ENCODE measurements around the gene CCN5. TPM values are rescaled to one million over a fixed set of nuclear protein-coding genes. Genes with fewer than 3 reads are reported as not detected.

The CCN5 gene
- total and polyA plus RNA-seq, 2 of the 8 experiments (the other 6 are each of a cell fraction or from before 2014, with no cell fraction given) = not detected

GRCh38 chr20:44728801-44729443 lies 13.8 kb downstream of the CCN5 start:
- Histone ChIP-seq H3K79me2 (ENCODE audit: control insufficient read depth in 1 of 2, insufficient read depth in 2 of 2, low read length in 2 of 2) (no peaks in the 10 kb centered on the region), H2AK5ac (ENCODE audit: low read depth, low read length) (no peak overlapping the region), H3K36me3 (ENCODE audit: control insufficient read depth in 2 of 4, insufficient read depth in 4 of 4, low read length in 3 of 4) (no peaks in the 10 kb centered on the region), H3K79me1 (ENCODE audit: low read depth, low read length) (no peaks in the 10 kb centered on the region), H4K8ac (ENCODE audit: extremely low read depth, insufficient read depth, low read length) (no peak overlapping the region; the same call in 1 of the 2 replicates), H3K14ac (ENCODE audit: insufficient read length) (no peak overlapping the region), H3K56ac (replicated peaks; ENCODE audit: insufficient read length, low read depth, low read length) (no peak overlapping the region), H3K4me1 (replicated peaks in 1 of 4; ENCODE audit: control insufficient read depth in 3 of 4, insufficient read depth in 4 of 4, low read length in 3 of 4) (peaks cover 7 to 19% (median 15%) of the 10 kb centered on the region in 4 experiments), H3K9me3 (ENCODE audit: insufficient read depth in 2 of 2, low read depth in 1 of 2, low read length in 1 of 2) (no peaks in the 10 kb centered on the region), H2AFZ (ENCODE audit: low read length) (0 out of 2 replicates have a peak overlapping the region, but pooled peaks have one; percentile 8), H3K9ac (replicated peaks in 1 of 4; ENCODE audit: extremely low read depth in 1 of 4, low read depth in 3 of 4, low read length in 3 of 4) (no peak overlapping the region; a peak in 2 of 7 replicates), H2BK5ac (ENCODE audit: low read depth, low read length) (peak overlapping the region; percentile 72; the same call in 1 of the 2 replicates), H4K91ac (replicated peaks; ENCODE audit: insufficient read length, low read length) (no peak overlapping the region), H2BK20ac (ENCODE audit: low read length) (peak overlapping the region; percentile 82; the same call in 1 of the 2 replicates), H2BK12ac (ENCODE audit: low read depth, low read length) (peak overlapping the region; percentile 86; the same call in 1 of the 2 replicates), H3K4me3 (ENCODE audit: extremely low read depth in 1 of 4, insufficient read depth in 2 of 4, low read depth in 3 of 4, low read length in 4 of 4) (peak overlapping the region in 1 of 4 experiments; percentile 37; a peak in 1 of 8 replicates), H2BK15ac (ENCODE audit: low read length) (no peak overlapping the region), H3K27me3 (replicated peaks in 1 of 4; ENCODE audit: control insufficient read depth in 3 of 4, extremely low read depth in 1 of 4, insufficient read depth in 3 of 4, low read length in 3 of 4) (no peaks in the 10 kb centered on the region), H4K20me1 (replicated peaks in 1 of 2; ENCODE audit: control insufficient read depth in 1 of 2, insufficient read depth in 2 of 2, low read length in 2 of 2) (no peaks in the 10 kb centered on the region), H3K4me2 (ENCODE audit: insufficient read depth in 1 of 2, low read depth in 2 of 2, low read length in 2 of 2) (peak overlapping the region; percentile 45 to 47), H3K4ac (replicated peaks; ENCODE audit: insufficient read length, low read depth, low read length) (no peak overlapping the region), H2BK120ac (replicated peaks; ENCODE audit: low read depth, low read length) (no peak overlapping the region), H4K5ac (ENCODE audit: insufficient read length, low read depth, low read length) (peak overlapping the region; percentile 32), H3K23me2 (ENCODE audit: low read depth, low read length) (no peaks in the 10 kb centered on the region), H3K27ac (ENCODE audit: low read depth, low read length) (no peak overlapping the region), H3K23ac (ENCODE audit: insufficient read length) (no peak overlapping the region), H3K18ac (ENCODE audit: extremely low read depth, low read length) (peak overlapping the region; percentile 57; the same call in 1 of the 2 replicates)
- peak in 1 of 2 experiments; percentile 63 for DNase-seq (ENCODE audit: low read depth in 1 of 2, low spot score in 2 of 2)
- POLR2A ChIA-PET (ENCODE audit: partially characterized antibody) = interaction anchor here (0.5 to 1.5 kb wide), 2 partner anchors 32 to 45 kb away, joined by 3 to 5 read pairs; no protein-coding TSS in a partner anchor
- CTCF ChIA-PET (ENCODE audit: partially characterized antibody) = interaction anchor here (1.1 to 20.4 kb wide), 7 partner anchors 9 to 67 kb away, joined by 3 to 180 read pairs (median 83); partner anchors contain the start of gene CCN5
- 28% methylated on average over 9 of the region's 9 CpGs; no CpG with 5 or more reads in 1 of the 2 experiments for WGBS, 2 experiments (ENCODE audit: extremely low coverage in 1 of 2, insufficient coverage in 1 of 2, insufficient read length in 1 of 2, insufficient replicate concordance in 2 of 2, low coverage in 1 of 2, low lambda C conversion rate in 2 of 2, missing lambda C conversion rate in 1 of 2)
- FAIRE-seq = peak; percentile 60
- no peak for TF ChIP-seq SP2 (IDR thresholded peaks at IDR 0.05; ENCODE audit: low read length)
- no peak for TF ChIP-seq FOSL1 (IDR thresholded peaks at IDR 0.05; ENCODE audit: insufficient read depth, low read depth, low read length)
- TF ChIP-seq RNF2 (IDR thresholded peaks at IDR 0.05; ENCODE audit: borderline replicate concordance, low read depth, low read length, missing control alignments, poor library complexity, severe bottlenecking) = no peak
- no peak for TF ChIP-seq SIRT6 (IDR thresholded peaks at IDR 0.05; ENCODE audit: low read length)
- no peak for TF ChIP-seq SP4 (IDR thresholded peaks at IDR 0.05; ENCODE audit: low read length)
- no peak for TF ChIP-seq BCL11A (IDR thresholded peaks at IDR 0.05; ENCODE audit: low read depth in 2 of 2, low read length in 2 of 2)
- TF ChIP-seq MAX (IDR thresholded peaks at IDR 0.05) = no peak
- no peak for TF ChIP-seq SIN3A (conservative IDR thresholded peaks at IDR 0.05 in 1 of 2, IDR thresholded peaks at IDR 0.05 in 1 of 2; ENCODE audit: low read depth in 1 of 2, low read length in 2 of 2)
- no peak for TF ChIP-seq HDAC6 (IDR thresholded peaks at IDR 0.05; ENCODE audit: low read depth, low read length)
- 0 out of 2 replicates have a peak, but pooled peaks have one; percentile 14 for TF ChIP-seq JUND (IDR thresholded peaks at IDR 0.05; ENCODE audit: low read length)
- 0 out of 2 replicates have a peak, but pooled peaks have one; percentile 24 for TF ChIP-seq TAF1 (IDR thresholded peaks at IDR 0.05; ENCODE audit: low read depth, low read length)
- no peak for TF ChIP-seq GABPA (IDR thresholded peaks at IDR 0.05; ENCODE audit: borderline replicate concordance, insufficient read depth, low read length)

All from H1 (cell line).